HG02884 (cell line): ENCODE results near the gene EHD3.
A peak's percentile ranks its signal among the peaks of the same experiment; 100 is the strongest.

Experiments used
- ATAC-seq: cut with Tn5 transposase; IDR thresholded peaks from one replicate; pipeline ENCODE4 v1.9.1; 2021; ENCODE audit warnings: mild to moderate bottlenecking, moderate library complexity; ENCODE audit not compliant: unreplicated experiment

The EHD3 gene

DNA sequence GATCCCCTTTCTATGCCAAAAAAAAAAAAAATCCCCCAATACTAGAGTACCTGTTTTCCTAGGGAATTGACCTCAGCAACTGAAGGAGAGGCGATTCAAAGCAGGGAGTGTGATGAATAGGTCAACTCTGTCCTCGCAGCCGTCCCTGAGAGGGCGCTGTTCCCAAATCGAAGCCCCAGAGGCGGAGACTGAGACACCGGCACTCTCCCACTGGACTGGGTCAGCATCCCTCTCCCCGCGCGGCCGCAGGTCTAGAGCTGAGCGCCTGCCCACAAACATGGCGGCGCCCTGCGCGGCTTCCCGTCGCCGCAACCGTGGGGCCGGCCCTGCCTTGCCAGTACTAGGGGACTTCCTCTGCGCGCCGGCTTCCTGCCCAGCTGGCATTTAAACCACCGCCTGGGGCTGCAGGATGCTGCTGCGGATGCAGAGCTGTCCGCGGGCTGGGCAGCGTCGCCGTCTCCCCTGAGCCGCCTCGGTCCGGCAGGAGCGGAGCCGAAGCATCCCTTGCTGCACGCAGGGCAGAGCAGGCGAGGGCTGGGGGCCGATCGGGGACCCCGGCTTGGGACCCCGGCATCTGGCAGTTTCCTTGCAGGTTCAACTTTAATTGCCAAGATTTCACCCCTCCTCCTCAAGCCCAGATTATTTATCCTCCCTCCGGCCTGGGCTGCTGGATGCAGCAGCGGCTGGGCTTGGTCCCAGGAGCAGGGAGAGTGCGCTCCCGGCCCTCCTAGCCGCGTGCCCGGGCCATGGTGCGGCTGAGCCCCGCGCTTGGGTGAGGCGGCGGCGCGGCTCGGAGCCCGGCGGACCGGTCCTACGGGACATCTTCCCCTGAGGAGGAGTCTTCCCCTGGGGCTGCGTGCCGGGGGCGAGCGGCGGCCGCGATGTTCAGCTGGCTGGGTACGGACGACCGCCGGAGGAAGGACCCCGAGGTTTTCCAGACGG is at the start of gene EHD3:
Gene EHD3 (plus strand): TSS at position 412 of the 942 bp plus-strand sequence. CDS start 470 bp downstream, at position 882.
- ATAC-seq, result peak; percentile 91

DNA sequence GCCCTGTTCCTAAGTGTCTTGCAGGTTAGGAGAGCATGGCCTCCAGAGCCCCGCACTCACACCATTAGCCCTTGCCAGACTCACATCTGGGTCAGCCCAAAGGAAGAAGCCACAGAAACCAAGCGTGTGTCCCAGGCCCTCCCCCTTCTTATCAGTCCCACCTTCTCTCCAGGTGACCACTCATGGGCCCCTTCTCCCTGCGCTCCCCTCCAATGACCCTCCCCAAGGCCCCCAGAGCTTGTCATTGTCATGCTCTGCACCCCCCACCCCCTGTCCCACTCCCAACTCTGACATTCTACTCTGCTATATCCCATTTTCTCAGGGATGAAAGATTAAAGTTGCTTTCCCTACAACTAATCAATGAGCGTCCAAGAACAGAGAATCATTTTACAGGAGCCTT is 46.8 kb upstream of the EHD3 start:
- no peak for ATAC-seq

DNA sequence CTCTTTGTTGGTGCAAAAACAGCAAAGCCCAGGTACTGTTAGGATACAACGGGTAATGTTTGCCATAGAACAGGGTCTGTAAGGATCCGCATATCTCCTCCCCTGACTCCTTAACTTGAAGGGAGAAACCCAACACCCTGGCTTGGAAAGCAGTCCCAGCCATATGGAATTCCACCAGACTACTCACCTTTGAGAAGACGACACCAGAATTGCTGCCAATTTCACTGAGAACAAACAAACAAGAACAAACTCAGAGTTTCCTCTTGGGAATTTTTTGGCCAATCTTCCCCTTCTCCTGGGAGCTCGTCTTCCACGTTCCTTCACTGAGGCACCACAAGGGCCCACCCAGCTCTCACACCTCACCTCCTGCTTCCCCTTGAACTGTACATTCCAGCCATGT is 45.8 kb upstream of the EHD3 start:
- no peak for ATAC-seq

DNA sequence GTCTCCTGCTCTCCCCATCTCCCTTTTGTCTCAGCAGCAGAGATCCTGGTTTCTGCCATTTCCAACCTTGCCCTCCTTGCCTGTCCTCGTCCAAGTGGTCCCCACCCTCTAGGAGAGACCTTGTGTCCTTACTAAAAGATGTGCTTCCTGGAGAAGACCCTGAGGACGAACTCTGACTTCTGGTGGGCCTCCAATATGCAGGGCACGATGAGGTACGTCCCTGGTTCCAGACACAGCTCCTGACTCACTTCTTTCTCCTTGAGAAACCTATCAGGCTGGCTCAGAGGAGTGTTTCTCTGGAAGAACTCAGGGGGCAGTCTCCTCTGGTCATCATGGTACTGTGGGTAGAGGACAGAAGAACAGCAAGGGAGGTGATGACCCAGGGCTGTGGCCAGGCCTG is 44.8 kb upstream of the EHD3 start:
- no peak for ATAC-seq

DNA sequence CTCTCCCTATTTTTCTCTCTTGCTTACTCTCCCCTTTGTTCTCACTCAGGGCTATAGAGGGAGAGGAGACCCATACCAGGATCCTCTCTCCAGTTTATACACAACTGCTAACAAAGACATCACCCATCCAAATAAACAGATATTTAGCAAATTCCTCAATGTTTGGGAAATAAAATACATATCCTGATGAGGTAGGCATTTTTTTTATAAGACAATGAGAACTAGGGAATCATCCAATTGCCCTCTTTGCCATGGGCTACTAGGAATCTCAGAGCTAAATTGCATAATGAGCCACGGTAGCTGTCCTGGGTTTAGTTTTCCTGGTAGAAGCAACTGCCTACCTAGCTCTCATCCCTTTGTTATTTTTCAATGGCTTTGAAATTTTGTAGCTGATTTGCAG is 43.8 kb upstream of the EHD3 start:
- no peak for ATAC-seq

DNA sequence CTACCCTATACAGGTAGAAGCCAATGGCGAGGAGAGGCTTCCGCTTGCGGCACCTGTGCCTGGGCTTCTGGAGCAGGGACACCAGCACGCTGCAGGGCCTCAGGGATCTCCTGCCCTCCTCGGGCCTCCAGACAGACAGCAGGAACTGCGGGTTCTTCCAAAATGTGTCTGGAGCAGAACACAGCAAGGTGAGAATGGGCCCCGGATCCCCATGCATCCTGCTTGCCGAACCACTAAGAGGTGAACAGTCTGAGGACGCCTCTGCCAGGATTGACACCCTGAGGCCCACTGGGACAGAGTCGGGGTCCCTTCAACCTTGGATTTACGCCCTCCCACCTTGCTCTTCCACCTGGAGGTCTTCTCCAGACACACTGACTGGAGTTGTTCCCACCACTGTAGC is 42.0 kb upstream of the EHD3 start:
- no peak for ATAC-seq

DNA sequence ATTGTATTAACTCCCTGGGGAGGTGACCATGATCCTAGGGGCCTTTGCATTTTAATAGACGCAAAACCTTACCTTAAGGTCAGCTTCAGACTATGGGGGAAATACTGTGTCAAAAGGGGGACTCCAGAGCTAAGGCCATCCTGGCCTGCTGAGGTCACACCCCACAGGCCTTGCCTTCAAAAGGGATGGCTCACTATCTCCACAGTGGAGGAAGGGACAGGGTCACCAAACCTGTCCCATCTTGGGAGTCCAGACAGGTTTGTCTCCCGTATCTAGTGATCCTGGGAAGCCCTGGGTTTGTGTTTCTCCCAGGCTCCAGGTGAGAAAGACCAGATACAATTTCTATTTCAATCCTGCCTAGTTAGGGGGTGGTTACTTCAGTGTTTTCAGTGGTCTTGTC is 41.6 kb upstream of the EHD3 start:
- no peak for ATAC-seq

DNA sequence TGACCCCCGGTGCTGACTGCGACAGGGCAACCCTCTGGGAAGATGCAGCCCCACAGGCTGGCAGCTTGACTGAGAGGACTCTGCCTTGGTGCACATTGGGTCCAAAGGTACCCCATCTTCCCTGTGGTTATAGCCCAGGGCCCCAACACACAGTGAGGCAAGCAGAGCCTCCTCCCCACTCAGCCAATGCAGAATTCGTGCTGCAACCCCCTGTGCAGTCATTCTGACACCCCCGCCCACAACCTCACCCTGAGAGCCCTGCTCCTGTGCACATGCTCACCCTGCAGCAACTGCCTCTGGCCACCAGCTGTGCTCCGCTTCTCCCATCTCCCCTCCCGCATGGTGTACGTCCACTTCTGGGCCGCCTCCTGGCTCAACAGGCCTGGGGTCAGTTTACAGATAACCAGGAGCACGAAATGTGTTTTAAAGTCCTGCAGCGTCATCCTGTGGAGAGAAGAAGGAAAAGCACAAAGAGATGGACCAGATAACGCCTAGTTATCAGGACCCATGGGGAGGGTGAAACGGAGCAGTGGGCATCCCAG is 41.0 kb upstream of the EHD3 start:
- ATAC-seq, result no peak

DNA sequence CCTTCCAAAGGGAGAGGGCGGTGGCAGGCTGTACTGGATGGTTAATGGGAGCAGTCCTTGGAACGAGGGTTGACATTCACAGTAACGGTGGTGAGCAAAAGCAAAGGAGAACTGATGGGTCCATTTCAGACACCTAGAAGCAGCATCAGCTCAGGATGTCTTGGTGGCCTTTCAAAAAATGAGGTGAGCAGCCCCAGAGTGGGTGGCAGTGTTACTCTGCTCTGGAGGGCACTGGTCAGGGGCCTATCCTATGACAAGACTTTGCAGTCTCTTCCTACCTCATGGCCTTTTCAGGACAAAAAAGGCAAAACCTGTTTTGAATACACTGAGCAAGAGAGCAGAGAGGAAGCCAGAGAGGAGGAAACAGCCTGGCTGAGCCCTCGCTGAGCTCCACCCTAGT is 40.1 kb upstream of the EHD3 start:
- ATAC-seq, result no peak

DNA sequence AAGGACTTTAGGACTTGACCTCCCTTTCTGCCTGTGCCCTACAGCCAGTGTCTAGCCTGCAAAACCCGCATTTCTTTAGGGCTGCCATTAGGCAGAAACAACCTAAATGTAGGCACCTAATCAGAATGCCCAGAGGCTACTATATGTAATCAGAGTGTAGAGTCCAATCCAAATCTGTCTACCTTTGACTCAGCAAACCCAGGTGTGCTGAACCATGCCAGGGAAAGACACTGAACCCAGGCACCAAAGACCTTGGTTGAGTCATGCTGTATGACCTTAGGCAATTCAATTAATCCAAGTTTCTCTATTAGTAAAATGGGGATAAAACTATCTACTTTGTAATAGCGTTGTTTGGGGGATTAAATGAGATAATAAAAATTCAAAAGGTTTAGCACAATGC is 37.3 kb upstream of the EHD3 start:
- ATAC-seq, result no peak

DNA sequence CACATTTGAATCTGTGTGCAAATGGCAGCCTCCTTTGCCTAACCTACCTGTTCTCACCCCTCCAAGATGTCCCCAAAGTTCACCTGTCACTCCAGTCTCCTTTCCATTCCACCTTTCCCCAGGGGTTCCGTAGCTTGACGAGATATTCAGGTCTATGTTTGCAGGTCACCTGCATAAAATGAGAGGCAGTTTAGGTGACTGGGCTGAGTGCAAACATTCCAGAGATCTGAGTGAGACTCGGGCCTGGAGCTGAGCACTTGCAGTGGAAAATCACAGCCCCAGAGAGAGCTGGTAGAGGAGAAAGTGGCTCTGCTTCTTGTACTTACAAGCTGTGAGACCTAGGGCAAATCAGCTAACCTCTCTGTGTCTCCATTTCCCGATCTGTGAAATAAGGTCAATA is 36.8 kb upstream of the EHD3 start:
- ATAC-seq, result no peak

DNA sequence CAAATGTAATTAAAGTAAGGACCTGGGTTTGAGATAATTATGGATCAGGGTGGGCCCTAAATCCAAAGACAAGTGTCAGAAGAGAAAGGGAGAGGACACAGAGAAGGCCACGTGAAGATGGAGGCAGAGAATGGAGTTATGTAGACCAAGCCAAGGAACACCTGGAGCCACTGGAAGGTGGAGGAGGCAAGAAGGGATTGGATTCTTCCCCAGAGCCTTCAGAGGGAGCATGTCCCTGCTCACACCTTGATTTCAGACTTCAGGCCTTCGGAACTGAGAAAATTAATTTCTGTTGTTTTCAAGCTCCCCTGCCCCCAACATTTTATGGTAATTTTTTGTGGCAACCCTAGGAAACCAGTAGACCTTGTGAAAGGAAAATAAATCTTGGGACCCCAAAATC is 36.3 kb upstream of the EHD3 start:
- no peak for ATAC-seq

DNA sequence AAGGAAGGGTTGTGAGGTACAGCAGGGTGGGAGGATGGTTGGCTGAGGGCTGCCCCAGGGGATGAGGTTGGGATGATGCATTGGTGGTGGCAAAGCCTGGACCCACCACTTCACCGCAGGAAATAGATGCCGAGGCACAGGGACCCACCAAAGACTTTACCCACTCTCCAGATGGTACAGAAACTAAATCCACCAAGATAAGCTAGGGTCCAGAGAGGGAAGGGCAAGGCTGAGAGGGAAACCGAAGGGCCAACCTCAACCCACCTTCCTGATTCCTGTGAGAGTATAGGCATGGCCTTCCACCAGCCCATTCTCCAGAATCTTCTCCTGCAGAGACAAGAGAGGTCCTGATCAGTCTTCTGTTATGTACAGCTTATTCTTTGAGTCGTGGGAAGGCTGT is 34.7 kb upstream of the EHD3 start:
- ATAC-seq, result no peak

DNA sequence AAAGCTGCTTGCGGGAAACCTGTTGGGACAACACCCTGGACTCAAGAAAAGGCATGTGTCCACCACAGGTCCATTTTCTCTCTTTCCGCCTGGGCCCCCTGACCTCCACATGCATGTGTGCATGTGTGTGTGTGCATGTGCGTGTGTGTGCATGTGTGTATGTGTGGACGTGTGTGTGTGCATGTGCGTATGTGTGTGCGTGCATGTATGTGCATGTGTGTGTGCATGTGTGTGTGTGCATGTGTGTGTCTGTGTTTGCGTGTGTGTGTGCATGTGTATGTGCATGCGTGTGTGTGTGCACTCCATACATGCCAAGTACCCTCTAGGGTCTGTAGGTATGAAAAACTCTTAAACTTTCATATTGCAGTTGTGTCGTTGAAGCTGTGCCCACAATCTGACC is 33.0 kb upstream of the EHD3 start:
- no peak for ATAC-seq

DNA sequence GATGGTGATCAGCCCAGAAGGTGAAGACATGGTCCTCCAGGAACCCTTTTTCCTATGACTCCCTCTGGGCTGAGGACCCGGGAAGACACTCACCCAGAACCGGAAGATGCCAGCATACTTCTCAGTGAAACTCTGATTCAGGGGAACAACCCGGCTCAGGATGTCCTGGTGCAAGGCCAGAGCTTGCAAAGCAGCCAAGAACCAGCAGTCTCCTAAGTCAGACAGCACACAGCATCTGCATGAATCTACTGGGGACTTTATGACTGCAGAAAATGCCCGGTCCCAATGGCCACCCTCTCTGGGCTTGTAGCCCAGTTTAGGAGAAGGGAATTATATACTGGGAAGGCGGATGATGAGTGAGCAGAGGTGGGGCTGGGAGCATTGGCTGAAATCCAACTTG is 31.9 kb upstream of the EHD3 start:
- ATAC-seq, result no peak

DNA sequence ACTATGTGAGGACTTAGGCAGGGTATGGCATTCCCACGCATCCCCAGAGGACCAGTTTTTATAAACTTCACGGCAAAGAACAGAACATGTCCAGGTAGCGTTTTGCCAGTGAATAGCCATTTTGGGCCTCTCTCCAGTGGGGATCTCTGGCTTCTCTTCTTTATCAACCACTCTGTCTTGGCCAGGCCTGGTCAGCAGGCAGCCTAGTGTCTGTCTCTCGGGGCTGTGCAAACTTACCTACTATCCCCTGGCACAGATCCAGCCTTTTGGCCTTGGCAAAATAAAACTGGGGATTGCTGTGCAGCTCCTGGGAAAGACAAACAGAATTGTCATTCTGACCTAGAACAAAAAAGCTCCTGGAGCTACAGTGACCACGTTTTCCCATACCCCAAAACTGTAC is 31.1 kb upstream of the EHD3 start:
- ATAC-seq, result no peak

DNA sequence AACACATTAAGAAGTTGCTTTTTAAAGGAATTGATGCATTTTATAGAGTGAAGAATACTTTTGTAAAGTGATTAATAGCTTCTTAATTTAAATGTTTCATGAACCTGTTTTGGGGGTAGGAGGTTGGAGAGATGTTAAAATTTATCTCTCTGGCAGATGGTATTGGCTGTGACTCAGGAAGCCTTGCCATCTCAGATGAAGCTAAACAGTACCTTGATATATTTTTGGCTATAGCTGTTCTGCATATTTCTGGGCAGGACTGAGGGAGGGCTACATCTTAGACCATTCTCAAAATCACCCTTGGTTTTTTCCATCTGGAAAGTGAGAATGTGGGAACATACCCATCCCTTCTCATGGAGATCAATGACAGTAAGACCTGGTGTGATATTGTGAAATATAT is 30.0 kb upstream of the EHD3 start:
- no peak for ATAC-seq

DNA sequence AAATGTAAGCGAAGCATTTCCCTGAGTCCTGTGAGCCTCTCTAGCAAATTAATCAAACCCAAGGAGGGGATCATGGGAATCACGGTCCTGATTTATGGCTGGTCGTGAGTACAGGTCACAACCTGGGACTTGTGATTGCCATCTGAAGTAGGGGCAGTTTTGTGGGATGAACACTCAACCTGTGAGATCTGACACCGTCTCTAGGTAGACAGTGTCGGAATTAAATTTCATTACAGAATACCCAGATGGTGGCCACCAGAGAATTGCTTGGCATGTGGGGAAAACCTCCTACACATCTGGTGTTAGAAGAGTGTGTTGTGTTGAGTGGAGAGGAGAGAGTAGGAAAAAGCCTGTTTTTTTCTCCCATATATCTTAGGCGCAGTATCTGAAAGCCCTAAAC is 29.2 kb upstream of the EHD3 start:
- no peak for ATAC-seq

DNA sequence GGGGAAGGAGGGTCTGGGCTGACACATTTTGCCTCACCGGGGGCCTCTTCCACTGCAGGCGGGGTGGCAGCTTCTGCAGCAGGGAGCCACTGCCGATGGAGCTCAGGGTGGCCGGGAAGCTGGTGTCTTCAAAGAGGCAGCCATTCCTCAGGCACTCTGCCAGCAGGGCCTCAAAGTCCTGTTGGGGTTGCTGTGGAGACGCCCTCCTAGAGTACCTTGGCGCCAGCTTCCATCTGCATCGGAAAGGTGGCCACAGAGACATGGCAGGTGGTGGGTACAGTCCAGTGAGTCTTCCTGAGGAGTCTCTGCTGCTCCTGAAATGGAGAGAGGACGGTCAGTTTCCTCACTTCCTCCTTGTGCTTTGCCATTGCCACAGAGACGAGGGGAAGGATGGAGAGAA is 28.8 kb upstream of the EHD3 start:
- no peak for ATAC-seq

DNA sequence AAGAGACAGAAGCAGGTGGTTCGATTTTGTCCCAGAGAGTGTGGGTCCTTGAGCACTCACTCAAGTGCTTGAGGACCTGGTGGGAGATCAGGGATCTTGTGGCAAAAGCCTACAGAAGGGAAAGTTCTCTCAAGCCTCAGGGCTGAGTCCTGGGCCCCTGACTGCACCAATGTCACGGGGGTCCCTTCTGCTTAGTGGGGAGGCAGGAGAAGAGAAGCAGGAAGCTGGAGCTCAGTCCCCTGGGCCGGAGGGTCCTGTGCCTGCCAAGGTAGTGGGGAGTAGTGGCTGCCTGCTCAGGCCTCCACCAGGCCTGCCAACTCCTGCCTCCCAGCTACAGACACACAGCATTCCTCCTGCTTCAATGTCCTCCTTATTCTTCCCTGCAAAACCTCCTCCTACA is 28.3 kb upstream of the EHD3 start:
- no peak for ATAC-seq

DNA sequence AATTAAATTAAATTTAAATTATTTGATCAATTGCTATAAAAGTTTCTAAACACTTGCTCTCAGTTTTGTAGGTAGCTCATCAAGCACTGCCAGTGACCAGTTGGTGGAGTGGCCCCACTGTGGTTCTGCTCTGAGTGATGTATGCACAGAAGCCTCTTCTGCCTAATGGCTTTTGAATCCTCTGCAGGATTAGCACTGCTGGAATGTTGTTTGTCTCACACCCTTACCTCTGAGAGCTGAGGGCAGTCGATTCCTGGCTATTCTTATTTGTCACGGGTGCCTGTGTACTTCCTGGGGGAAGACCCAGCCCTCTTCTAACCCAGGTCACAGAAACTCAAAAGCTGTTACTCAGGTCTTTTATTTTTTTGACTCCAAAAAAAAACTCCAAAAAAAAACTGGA is 26.2 kb upstream of the EHD3 start:
- no peak for ATAC-seq

DNA sequence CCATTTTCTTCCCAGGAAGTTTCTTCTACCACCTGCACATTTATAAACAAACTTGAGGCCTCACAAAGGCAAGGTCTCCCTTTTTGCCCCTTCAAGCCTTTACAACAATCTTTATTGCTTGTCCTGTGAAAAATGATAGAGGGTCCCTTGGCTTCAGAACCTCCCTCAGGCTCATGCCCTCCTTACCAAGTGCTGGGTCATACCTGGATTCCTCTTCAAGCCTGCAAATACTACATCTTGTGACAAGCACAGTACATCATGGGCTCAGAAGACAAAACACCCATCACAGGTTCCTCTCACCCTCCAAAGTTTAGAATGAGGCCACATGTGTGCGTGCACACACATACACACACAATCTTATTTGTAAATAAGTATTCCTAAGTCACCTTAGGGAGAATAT is 25.7 kb upstream of the EHD3 start:
- no peak for ATAC-seq
